ENCODE data around the gene SLC22A5.

SLC22A5 gene

GRCh38 chr5:132369474-132370180, at the start of gene SLC22A5:
Gene SLC22A5 (plus strand): TSS chr5:132369710. CDS start chr5:132369973, 263 bp downstream.
- peak; percentile 4 for DNase-seq

- DNase-seq: no peak
Observed at GRCh38 chr5:132319975-132320374, 49.5 kb upstream of the SLC22A5 start.

GRCh38 chr5:132321109-132321721, 48.3 kb upstream of the SLC22A5 start:
- DNase-seq: no peak

- DNase-seq: no peak
Observed at GRCh38 chr5:132322266-132322665, 47.2 kb upstream of the SLC22A5 start.

GRCh38 chr5:132323202-132323601, 46.3 kb upstream of the SLC22A5 start:
- DNase-seq: no peak

GRCh38 chr5:132325691-132326090, 43.8 kb upstream of the SLC22A5 start:
- DNase-seq: no peak

- DNase-seq: no peak
Observed at GRCh38 chr5:132327252-132327955, 42.1 kb upstream of the SLC22A5 start.

GRCh38 chr5:132334812-132335211, 34.7 kb upstream of the SLC22A5 start:
- no peak for DNase-seq

- DNase-seq: no peak
Observed at GRCh38 chr5:132335402-132335801, 34.1 kb upstream of the SLC22A5 start.

GRCh38 chr5:132339502-132339901, 30.0 kb upstream of the SLC22A5 start:
- no peak for DNase-seq

GRCh38 chr5:132342291-132343180, 27.0 kb upstream of the SLC22A5 start:
- no peak for DNase-seq

GRCh38 chr5:132344775-132345514, 24.6 kb upstream of the SLC22A5 start:
- no peak for DNase-seq

GRCh38 chr5:132353486-132353995, 16.0 kb upstream of the SLC22A5 start:
- no peak for DNase-seq

GRCh38 chr5:132354381-132355139, 14.9 kb upstream of the SLC22A5 start:
- no peak for DNase-seq

GRCh38 chr5:132355140-132355765, 14.3 kb upstream of the SLC22A5 start:
- DNase-seq: no peak

- no peak for DNase-seq
Observed at GRCh38 chr5:132358775-132359174, 10.7 kb upstream of the SLC22A5 start.

- DNase-seq: no peak
Observed at GRCh38 chr5:132362086-132362485, 7.4 kb upstream of the SLC22A5 start.

- no peak for DNase-seq
Observed at GRCh38 chr5:132363431-132364112, 5.9 kb upstream of the SLC22A5 start.

- no peak for DNase-seq
Observed at GRCh38 chr5:132364319-132364718, 5.2 kb upstream of the SLC22A5 start.

- DNase-seq: no peak
Observed at GRCh38 chr5:132365213-132365612, 4.3 kb upstream of the SLC22A5 start.

All from NCI-H1694 (cell line).